SK-N-DZ (cell line): ENCODE results near the gene MAMDC2.

Source experiments
- DNase-seq: peaks from one replicate; pipeline ENCODE4 v3.0.0-alpha.2; 2015; ENCODE audit warnings: low spot score
- small RNA-seq, 2 experiments: library from RNA; depleted of rRNA; stranded (forward); fragments of <200 nt; gene quantifications; one replicate each; pipeline ENCODE3, GENCODE V24; 2014

Gene MAMDC2

DNA sequence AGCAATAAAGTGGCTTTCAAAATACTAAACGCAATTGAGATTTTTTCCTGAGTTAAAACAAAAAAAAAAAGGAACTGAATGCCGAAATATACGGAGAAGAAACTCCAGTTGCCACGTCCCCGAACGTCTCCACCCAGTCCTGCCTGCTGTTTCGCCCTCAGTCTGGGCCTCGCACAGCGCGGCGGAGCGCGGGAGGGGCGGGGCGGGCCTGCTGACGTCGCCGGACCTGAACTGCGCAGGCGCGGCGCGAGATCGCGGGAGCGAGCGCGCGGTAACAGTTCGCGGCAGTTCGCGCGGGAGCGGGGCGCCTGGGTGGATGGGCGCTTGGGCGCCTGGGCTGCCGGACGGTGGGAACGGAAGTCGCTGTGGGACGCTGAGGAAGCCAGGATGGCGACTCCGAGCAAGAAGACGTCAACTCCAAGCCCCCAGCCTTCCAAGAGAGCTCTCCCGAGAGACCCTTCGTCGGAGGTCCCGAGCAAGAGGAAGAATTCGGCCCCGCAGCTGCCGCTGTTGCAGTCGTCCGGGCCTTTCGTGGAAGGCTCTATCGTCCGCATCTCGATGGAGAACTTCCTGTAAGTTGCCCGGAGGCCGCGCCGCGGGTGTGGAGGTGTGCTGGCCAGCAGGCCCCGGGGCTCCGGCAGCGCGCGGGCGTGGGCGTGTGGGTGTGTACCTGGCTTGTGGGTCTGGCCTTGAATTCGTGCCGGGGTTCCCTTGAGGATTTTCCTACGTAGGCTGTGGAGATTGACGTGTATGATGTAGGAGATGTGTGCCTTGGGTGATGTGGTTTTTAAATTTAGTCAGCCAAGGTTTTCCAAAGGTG lies 215.3 kb downstream of the MAMDC2 start, which contains the start of gene SMC5:
Gene SMC5 (plus strand): TSS at position 287 of the 820 bp plus-strand sequence. CDS start 101 bp downstream, at position 388.
- peak; percentile 93 for DNase-seq

GRCh38 chr9:70259512-70259802 lies 215.8 kb downstream of the MAMDC2 start:
- DNase-seq: no peak

- peak; percentile 16 for DNase-seq
Measured at GRCh38 chr9:70260007-70260443, 216.4 kb downstream of the MAMDC2 start.

DNA sequence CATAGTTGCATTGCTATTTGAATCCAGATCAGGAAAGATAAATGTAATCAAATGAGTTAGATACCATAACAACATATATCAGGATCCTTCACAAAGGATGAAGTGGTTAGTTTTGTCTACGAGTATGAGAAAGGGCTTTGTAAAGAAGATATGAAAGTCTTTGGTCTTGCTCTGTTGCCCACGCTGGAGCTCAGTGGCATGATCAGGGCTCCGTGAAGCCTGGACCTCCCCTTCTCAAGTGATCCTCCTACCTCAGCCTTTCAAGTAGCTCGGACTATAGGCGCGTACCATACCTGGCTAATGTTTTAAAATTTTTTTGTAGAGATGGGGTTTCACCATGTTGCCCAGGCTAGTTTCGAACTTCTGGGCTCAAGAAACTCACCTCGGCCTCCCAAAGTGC lies 217.0 kb downstream of the MAMDC2 start:
- DNase-seq: no peak

GRCh38 chr9:70261131-70261870 lies 217.7 kb downstream of the MAMDC2 start:
- DNase-seq: no peak

DNA sequence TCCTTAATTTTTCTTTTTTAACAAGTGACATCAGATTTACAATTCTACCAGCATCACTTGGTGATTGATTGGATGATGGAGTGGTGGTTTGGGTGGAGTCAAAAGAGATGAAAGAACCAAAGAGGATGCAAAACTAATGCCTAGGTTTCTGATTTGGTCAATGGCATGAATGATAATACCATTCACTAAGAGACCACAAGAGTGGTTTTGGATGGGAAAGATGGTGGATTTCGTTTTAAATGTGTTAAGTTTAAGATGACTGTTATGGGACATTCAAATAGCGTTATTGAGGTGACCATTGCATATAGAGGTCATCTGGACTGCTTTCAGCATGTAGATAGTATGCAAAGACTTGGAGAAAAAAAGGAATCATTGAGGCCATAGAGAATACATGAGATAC lies 218.7 kb downstream of the MAMDC2 start:
- DNase-seq: no peak

GRCh38 chr9:70262948-70263347 lies 219.3 kb downstream of the MAMDC2 start:
- no peak for DNase-seq

- no peak for DNase-seq
Measured at GRCh38 chr9:70263421-70263820, 219.8 kb downstream of the MAMDC2 start.

Small RNA genes lying within 50 kb of the gene (small RNA-seq; reads per million reads assigned to genes)
- gene RNU2-5P: 1.3 to 8.0 reads per million in 2 experiments
